ENCODE data around the gene GRIK1.

Gene GRIK1

GRCh38 chr21:29583424-29583924 is 356.3 kb downstream of the GRIK1 start:
- no peak for DNase-seq

GRCh38 chr21:29582855-29583254 is 356.9 kb downstream of the GRIK1 start:
- DNase-seq = no peak

- no peak for DNase-seq
These were observed 358.4 kb downstream of the GRIK1 start for GRCh38 chr21:29581393-29581792.

- DNase-seq = no peak
These were observed 359.0 kb downstream of the GRIK1 start for GRCh38 chr21:29580732-29581285.

- DNase-seq = no peak
These were observed 361.5 kb downstream of the GRIK1 start for GRCh38 chr21:29578306-29578705.

GRCh38 chr21:29571949-29572348 is 367.8 kb downstream of the GRIK1 start:
- no peak for DNase-seq

- DNase-seq = no peak
These were observed 371.6 kb downstream of the GRIK1 start for GRCh38 chr21:29568020-29568697.

GRCh38 chr21:29557931-29558725 is 381.7 kb downstream of the GRIK1 start:
- DNase-seq = no peak

- no peak for DNase-seq
These were observed 382.6 kb downstream of the GRIK1 start for GRCh38 chr21:29557200-29557599.

GRCh38 chr21:29555601-29556000 is 384.2 kb downstream of the GRIK1 start:
- DNase-seq = no peak

GRCh38 chr21:29550205-29550604 is 389.6 kb downstream of the GRIK1 start:
- DNase-seq = no peak

GRCh38 chr21:29549614-29550013 is 390.2 kb downstream of the GRIK1 start:
- DNase-seq = no peak

GRCh38 chr21:29547998-29548397 is 391.8 kb downstream of the GRIK1 start:
- DNase-seq = no peak

GRCh38 chr21:29546071-29546470 is 393.7 kb downstream of the GRIK1 start:
- DNase-seq = no peak

GRCh38 chr21:29540289-29540688 is 399.5 kb downstream of the GRIK1 start:
- no peak for DNase-seq

- DNase-seq = no peak
These were observed 401.7 kb downstream of the GRIK1 start for GRCh38 chr21:29538115-29538514.

GRCh38 chr21:29534448-29534847 is 405.3 kb downstream of the GRIK1 start:
- DNase-seq = no peak

GRCh38 chr21:29529139-29529538 is 410.7 kb downstream of the GRIK1 start:
- no peak for DNase-seq

- no peak for DNase-seq
These were observed 413.3 kb downstream of the GRIK1 start for GRCh38 chr21:29526545-29526944.

GRCh38 chr21:29524055-29524454 is 415.7 kb downstream of the GRIK1 start:
- DNase-seq = no peak

- no peak for DNase-seq
These were observed 416.1 kb downstream of the GRIK1 start for GRCh38 chr21:29523646-29524045.

GRCh38 chr21:29521872-29522271 is 417.9 kb downstream of the GRIK1 start:
- no peak for DNase-seq

GRCh38 chr21:29520171-29520570 is 419.6 kb downstream of the GRIK1 start:
- no peak for DNase-seq

GRCh38 chr21:29514652-29515247 is 425.0 kb downstream of the GRIK1 start:
- DNase-seq = no peak

Data from SHP77 (cell line).